Measurements from ENCODE around the gene TPM4. TPM values are rescaled to one million over a fixed set of nuclear protein-coding genes. Genes with fewer than 3 reads are reported as not detected.

Gene TPM4
- total RNA-seq, 2 experiments from 2014 or later: 182 to 185 TPM

DNA sequence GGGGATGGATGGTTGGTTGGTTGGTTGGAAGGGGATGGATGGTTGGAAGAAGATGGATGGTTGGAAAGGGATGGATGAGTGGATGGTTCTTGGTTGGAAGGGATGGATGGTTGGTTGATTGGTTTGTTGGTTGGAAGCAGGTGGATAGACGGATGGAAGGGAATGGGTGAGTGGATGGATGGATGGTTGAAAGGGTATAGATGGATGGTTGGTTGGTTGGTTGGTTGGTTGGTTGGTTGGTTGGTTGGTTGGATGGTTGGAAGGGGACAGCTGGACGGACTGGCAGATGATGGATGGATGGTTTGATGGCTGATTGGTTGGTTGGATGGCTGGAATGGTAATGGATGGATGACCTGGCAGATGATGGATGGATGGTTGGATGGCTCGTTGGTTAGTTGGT lies 55.4 kb downstream of the TPM4 start:
- H3K4me3 ChIP-seq (ENCODE audit: low read length): no peak overlapping the region
- peaks cover 71% of the 10 kb centered on the region for H3K36me3 ChIP-seq (ENCODE audit: insufficient read depth, low read length)
- H3K4me1 ChIP-seq (ENCODE audit: insufficient read depth, low read length): no peaks in the 10 kb centered on the region
- ChIA-PET CTCF (no interaction called here), POLR2A (no interaction called here)
- Mint-ChIP-seq H3K27ac (no peak overlapping the region), H3K27me3 (no peaks in the 10 kb centered on the region), H3K4me3 (no peak overlapping the region), H3K4me1 (ENCODE audit: low read depth) (no peaks in the 10 kb centered on the region), H3K9me3 (no peaks in the 10 kb centered on the region), H3K36me3 (ENCODE audit: low read depth) (peaks cover 85% of the 10 kb centered on the region)
- no peaks in the 10 kb centered on the region for H3K27me3 ChIP-seq (ENCODE audit: control insufficient read depth in 1 of 2, insufficient read depth in 2 of 2, low read length in 2 of 2)
- no peaks in the 10 kb centered on the region for H3K9me3 ChIP-seq (ENCODE audit: control insufficient read depth in 1 of 2, insufficient read depth in 1 of 2, low read length in 2 of 2)
- no peak overlapping the region for H3K27ac ChIP-seq (ENCODE audit: low read depth in 1 of 2, low read length in 2 of 2)
- TF ChIP-seq, protein P1, sequence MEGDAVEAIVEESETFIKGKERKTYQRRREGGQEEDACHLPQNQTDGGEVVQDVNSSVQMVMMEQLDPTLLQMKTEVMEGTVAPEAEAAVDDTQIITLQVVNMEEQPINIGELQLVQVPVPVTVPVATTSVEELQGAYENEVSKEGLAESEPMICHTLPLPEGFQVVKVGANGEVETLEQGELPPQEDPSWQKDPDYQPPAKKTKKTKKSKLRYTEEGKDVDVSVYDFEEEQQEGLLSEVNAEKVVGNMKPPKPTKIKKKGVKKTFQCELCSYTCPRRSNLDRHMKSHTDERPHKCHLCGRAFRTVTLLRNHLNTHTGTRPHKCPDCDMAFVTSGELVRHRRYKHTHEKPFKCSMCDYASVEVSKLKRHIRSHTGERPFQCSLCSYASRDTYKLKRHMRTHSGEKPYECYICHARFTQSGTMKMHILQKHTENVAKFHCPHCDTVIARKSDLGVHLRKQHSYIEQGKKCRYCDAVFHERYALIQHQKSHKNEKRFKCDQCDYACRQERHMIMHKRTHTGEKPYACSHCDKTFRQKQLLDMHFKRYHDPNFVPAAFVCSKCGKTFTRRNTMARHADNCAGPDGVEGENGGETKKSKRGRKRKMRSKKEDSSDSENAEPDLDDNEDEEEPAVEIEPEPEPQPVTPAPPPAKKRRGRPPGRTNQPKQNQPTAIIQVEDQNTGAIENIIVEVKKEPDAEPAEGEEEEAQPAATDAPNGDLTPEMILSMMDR (IDR thresholded peaks at IDR 0.05): no peak
- no peak for ATAC-seq (ENCODE audit: poor library complexity)
- no peak for DNase-seq
- intact Hi-C loops (cut with DNase I, micrococcal nuclease): no loop called here

DNA sequence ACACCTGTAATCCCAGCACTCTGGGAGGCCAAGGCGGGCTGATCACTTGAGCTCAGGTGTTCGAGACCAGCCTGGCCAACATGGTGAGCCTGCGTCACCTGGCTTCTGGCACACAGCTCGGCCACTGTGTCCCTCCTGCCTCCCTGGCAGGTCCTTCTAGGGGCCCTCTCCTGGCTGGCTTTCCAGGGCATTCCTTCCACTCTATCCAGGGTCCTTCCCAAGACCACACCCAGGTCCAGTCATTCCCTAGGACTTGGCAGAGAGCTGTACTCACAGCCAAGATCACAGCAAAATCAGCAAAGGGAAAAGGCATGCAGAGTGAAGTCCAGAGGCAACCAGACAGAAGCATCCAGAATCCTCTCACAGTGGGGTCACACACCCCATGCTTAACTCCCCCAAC lies 57.5 kb downstream of the TPM4 start:
- intact Hi-C loops (cut with DNase I, micrococcal nuclease): no loop called here
- H3K9me3 ChIP-seq (ENCODE audit: control insufficient read depth in 1 of 2, insufficient read depth in 1 of 2, low read length in 2 of 2): no peaks in the 10 kb centered on the region
- ChIA-PET POLR2A (interaction anchor here (1.0 to 1.4 kb wide), 3 partner anchors 10 to 69 kb away, joined by 3 to 4 read pairs (median 3); partner anchors contain the start of gene HSH2D), CTCF (interaction anchor here (1.0 kb wide), 1 partner anchor 71 kb away, joined by 3 read pairs; no protein-coding TSS in a partner anchor)
- Mint-ChIP-seq H3K9me3 (no peaks in the 10 kb centered on the region), H3K27me3 (no peaks in the 10 kb centered on the region), H3K4me1 (ENCODE audit: low read depth) (no peaks in the 10 kb centered on the region), H3K4me3 (no peak overlapping the region), H3K27ac (peak overlapping the region; percentile 62), H3K36me3 (ENCODE audit: low read depth) (peaks cover 64% of the 10 kb centered on the region)
- TF ChIP-seq, protein P1 (IDR thresholded peaks at IDR 0.05): no peak
- ATAC-seq (ENCODE audit: poor library complexity) (no peak), DNase-seq (no peak)
- no peaks in the 10 kb centered on the region for H3K27me3 ChIP-seq (ENCODE audit: control insufficient read depth in 1 of 2, insufficient read depth in 2 of 2, low read length in 2 of 2)
- H3K4me3 ChIP-seq (ENCODE audit: low read length): no peak overlapping the region
- H3K36me3 ChIP-seq (ENCODE audit: insufficient read depth, low read length): peaks cover 51% of the 10 kb centered on the region
- H3K4me1 ChIP-seq (ENCODE audit: insufficient read depth, low read length): no peaks in the 10 kb centered on the region
- no peak overlapping the region for H3K27ac ChIP-seq (ENCODE audit: low read depth in 1 of 2, low read length in 2 of 2)

DNA sequence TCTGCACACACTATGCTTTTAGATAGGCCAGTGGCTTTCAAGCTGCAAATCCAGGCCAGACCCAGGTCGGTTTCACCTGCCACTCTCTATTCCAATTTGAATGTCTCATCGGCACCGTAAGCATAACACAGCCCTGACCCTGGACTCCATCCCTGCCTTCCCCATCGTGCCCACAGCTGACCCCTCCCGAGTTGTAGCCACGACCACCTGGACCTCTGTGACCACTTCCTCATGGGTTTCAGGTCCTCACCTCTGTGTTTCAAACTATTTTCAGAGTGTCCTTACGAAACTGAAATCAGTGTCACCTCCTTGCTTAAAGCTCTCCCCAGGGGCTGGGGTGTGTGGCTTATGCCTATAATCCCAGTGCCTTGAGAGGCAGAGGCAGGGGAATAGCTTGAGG lies 58.2 kb downstream of the TPM4 start:
- Mint-ChIP-seq H3K27me3 (no peaks in the 10 kb centered on the region), H3K4me3 (no peak overlapping the region), H3K36me3 (ENCODE audit: low read depth) (peaks cover 57% of the 10 kb centered on the region), H3K9me3 (no peaks in the 10 kb centered on the region), H3K27ac (peak overlapping the region; percentile 62), H3K4me1 (ENCODE audit: low read depth) (no peaks in the 10 kb centered on the region)
- H3K27me3 ChIP-seq (ENCODE audit: control insufficient read depth in 1 of 2, insufficient read depth in 2 of 2, low read length in 2 of 2): no peaks in the 10 kb centered on the region
- no peak overlapping the region for H3K27ac ChIP-seq (ENCODE audit: low read depth in 1 of 2, low read length in 2 of 2)
- DNase-seq: no peak
- intact Hi-C loops (cut with DNase I, micrococcal nuclease): no loop called here
- peaks cover 1% of the 10 kb centered on the region for H3K4me1 ChIP-seq (ENCODE audit: insufficient read depth, low read length)
- H3K9me3 ChIP-seq (ENCODE audit: control insufficient read depth in 1 of 2, insufficient read depth in 1 of 2, low read length in 2 of 2): no peaks in the 10 kb centered on the region
- CTCF ChIA-PET: interaction anchor here (0.7 kb wide), 1 partner anchor 450 kb away, joined by 3 read pairs; no protein-coding TSS in a partner anchor
- no peak overlapping the region for H3K4me3 ChIP-seq (ENCODE audit: low read length)
- no peak for ATAC-seq (ENCODE audit: poor library complexity)
- H3K36me3 ChIP-seq (ENCODE audit: insufficient read depth, low read length): peaks cover 44% of the 10 kb centered on the region
- POLR2A ChIA-PET: interaction anchor here (0.7 to 1.4 kb wide), 2 partner anchors 9 to 1011 kb away, joined by 3 to 4 read pairs; partner anchors contain the start of gene HSH2D
- TF ChIP-seq, protein P1 (IDR thresholded peaks at IDR 0.05): no peak

All from CD4-positive, alpha-beta T cell (primary cell).